ENCODE data around the gene OSM. TPM values are rescaled to one million over a fixed set of nuclear protein-coding genes. Genes with fewer than 3 reads are reported as not detected.

Gene OSM
- total and polyA plus RNA-seq, 7 donors: 0.60 to 12.8 (median 1.5) TPM

- Histone ChIP-seq H3K4me3 (no peak overlapping the region), H3K36me3 (no peaks in the 10 kb centered on the region), H3K9me3 (no peaks in the 10 kb centered on the region), H3K4me1 (no peaks in the 10 kb centered on the region), H3K27ac (no peak overlapping the region), H3K27me3 (peaks cover 0 to 5% (median 0%) of the 10 kb centered on the region in 3 donors)
- TF ChIP-seq POLR2A (IDR thresholded peaks at IDR 0.05) (no peak), POLR2AphosphoS5 (IDR thresholded peaks at IDR 0.05) (no peak), EP300 (IDR thresholded peaks at IDR 0.05) (no peak)
- TF ChIP-seq, protein P1, sequence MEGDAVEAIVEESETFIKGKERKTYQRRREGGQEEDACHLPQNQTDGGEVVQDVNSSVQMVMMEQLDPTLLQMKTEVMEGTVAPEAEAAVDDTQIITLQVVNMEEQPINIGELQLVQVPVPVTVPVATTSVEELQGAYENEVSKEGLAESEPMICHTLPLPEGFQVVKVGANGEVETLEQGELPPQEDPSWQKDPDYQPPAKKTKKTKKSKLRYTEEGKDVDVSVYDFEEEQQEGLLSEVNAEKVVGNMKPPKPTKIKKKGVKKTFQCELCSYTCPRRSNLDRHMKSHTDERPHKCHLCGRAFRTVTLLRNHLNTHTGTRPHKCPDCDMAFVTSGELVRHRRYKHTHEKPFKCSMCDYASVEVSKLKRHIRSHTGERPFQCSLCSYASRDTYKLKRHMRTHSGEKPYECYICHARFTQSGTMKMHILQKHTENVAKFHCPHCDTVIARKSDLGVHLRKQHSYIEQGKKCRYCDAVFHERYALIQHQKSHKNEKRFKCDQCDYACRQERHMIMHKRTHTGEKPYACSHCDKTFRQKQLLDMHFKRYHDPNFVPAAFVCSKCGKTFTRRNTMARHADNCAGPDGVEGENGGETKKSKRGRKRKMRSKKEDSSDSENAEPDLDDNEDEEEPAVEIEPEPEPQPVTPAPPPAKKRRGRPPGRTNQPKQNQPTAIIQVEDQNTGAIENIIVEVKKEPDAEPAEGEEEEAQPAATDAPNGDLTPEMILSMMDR (IDR thresholded peaks at IDR 0.05): no peak
- no peak for DNase-seq
- 50 to 61% methylated on average over 7 of the region's 7 CpGs for WGBS, 2 donors
- intact Hi-C loops (cut with DNase I): no loop called here
Measured at GRCh38 chr22:30220338-30221012, 46.2 kb downstream of the OSM start.

- H3K27ac ChIP-seq: no peak overlapping the region
- peaks cover 0 to 5% (median 0%) of the 10 kb centered on the region in 3 donors for H3K27me3 ChIP-seq
- no peak for TF ChIP-seq POLR2A (IDR thresholded peaks at IDR 0.05)
- TF ChIP-seq POLR2AphosphoS5 (IDR thresholded peaks at IDR 0.05): no peak
- TF ChIP-seq, protein P1 (IDR thresholded peaks at IDR 0.05): no peak
- TF ChIP-seq EP300 (IDR thresholded peaks at IDR 0.05): no peak
- intact Hi-C loops (cut with DNase I): no loop called here
- H3K4me1 ChIP-seq: no peaks in the 10 kb centered on the region
- no peak overlapping the region for H3K4me3 ChIP-seq
- H3K9me3 ChIP-seq: no peaks in the 10 kb centered on the region
- DNase-seq: no peak
- no peaks in the 10 kb centered on the region for H3K36me3 ChIP-seq
Measured at GRCh38 chr22:30219668-30220278, 46.9 kb downstream of the OSM start.

- Histone ChIP-seq H3K36me3 (no peaks in the 10 kb centered on the region), H3K27me3 (peaks cover 0 to 5% (median 0%) of the 10 kb centered on the region in 3 donors), H3K9me3 (no peaks in the 10 kb centered on the region), H3K27ac (no peak overlapping the region), H3K4me3 (no peak overlapping the region), H3K4me1 (no peaks in the 10 kb centered on the region)
- intact Hi-C loops (cut with DNase I): no loop called here
- DNase-seq: no peak
- 80 to 92% methylated on average over 8 of the region's 8 CpGs for WGBS, 2 donors
- TF ChIP-seq, protein P1 (IDR thresholded peaks at IDR 0.05): no peak
- TF ChIP-seq POLR2A (IDR thresholded peaks at IDR 0.05) (no peak), EP300 (IDR thresholded peaks at IDR 0.05) (no peak), POLR2AphosphoS5 (IDR thresholded peaks at IDR 0.05) (no peak)
Measured at GRCh38 chr22:30219049-30219654, 47.5 kb downstream of the OSM start.

DNA sequence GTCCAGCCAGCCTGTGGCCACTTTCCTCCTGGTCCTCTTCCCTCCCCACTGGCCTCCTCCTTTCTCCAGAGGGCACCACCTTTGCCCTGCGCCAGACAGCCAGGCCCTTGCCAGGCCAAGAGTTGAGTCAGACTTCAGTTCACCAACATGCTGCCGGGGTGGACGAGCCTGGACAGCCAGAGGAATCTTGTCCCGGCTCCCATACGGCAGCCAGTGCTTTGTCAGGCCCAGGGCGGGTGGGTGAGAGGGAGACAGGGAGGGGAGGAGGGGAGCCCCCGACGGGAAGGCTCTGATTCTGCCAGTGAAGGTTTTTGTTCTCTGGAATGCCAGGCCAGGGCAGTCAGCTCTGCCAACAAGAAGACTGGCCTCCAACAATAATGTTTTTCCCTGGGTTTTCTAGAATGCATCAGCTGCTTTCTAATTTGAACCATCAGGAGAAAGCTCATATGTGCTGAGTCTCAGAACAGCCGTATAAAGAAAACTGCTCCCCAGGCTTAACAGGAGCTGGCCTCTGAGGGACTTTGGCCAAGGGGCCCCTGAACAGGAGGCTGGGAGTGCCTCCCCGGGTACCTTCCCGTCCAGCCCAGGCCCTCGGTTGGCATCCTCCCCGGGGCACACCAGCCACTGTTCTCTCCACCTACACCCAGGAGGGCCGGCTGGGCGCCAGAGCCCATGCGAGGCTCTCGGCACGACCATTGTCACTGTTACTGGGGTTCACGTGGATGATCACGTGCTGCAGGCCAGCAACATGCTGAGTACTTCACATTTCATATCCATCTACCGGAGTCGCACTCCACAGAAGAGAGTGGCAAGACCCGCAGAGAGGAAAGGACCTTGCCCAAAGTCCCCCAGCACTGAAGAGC lies 48.7 kb downstream of the OSM start:
- H3K36me3 ChIP-seq: no peaks in the 10 kb centered on the region
- intact Hi-C loops (cut with DNase I): no loop called here
- DNase-seq: no peak
- no peak overlapping the region for H3K4me3 ChIP-seq
- WGBS, 2 donors: 83 to 88% methylated on average over 23 of the region's 23 CpGs
- H3K4me1 ChIP-seq: peaks cover 0 to 2% (median 0%) of the 10 kb centered on the region in 4 donors
- H3K9me3 ChIP-seq: no peaks in the 10 kb centered on the region
- no peak overlapping the region for H3K27ac ChIP-seq
- TF ChIP-seq, protein P1 (IDR thresholded peaks at IDR 0.05): no peak
- TF ChIP-seq POLR2A (IDR thresholded peaks at IDR 0.05): no peak
- no peak for TF ChIP-seq POLR2AphosphoS5 (IDR thresholded peaks at IDR 0.05)
- no peak for TF ChIP-seq EP300 (IDR thresholded peaks at IDR 0.05)
- peaks cover 0 to 5% (median 0%) of the 10 kb centered on the region in 3 donors for H3K27me3 ChIP-seq

Data from sigmoid colon (tissue), 7 donors.